A673 (cell line): ENCODE measurements around the gene RGPD4.

Source experiments
- CTCF ChIP-seq: fragments of 300-800, 200-600 bp; sonication (generic); conservative IDR thresholded peaks from 2 replicates; pipeline ENCODE4 v1.5.1; 2017; ENCODE audit warnings: low read depth, mild to moderate bottlenecking, antibody characterized with exemption, low read length, moderate library complexity, mixed read lengths
- EZH2 ChIP-seq: fragments of 200-600 bp; sonication (generic); IDR thresholded peaks from 2 replicates; pipeline ENCODE4 v1.6.1; 2017; ENCODE audit warnings: borderline replicate concordance, low read depth, mild to moderate bottlenecking, mixed read lengths, antibody characterized with exemption, low read length; ENCODE audit not compliant: poor library complexity, severe bottlenecking

GRCh38 chr2:107817378-107817777, 9.3 kb upstream of the RGPD4 start:
- no peak for TF ChIP-seq CTCF
- no peak for TF ChIP-seq EZH2
